Measurements from ENCODE around the gene UQCRH.
"Not testable (repeated sequence)": the region's sequence is repeated elsewhere in the genome, so short reads cannot be mapped to it uniquely, and the experiment has no call there.

The UQCRH gene

GRCh38 chr1:46333300-46334029 lies 30.0 kb downstream of the UQCRH start:
- DNase-seq (ENCODE audit: low read depth in 2 of 2), result no peak

GRCh38 chr1:46334030-46334384 lies 30.5 kb downstream of the UQCRH start:
- DNase-seq (ENCODE audit: low read depth in 2 of 2), result no peak

- DNase-seq (ENCODE audit: low read depth in 2 of 2), result no peak
Measured at GRCh38 chr1:46335081-46335480, 31.6 kb downstream of the UQCRH start.

GRCh38 chr1:46337409-46337808 lies 33.9 kb downstream of the UQCRH start:
- DNase-seq (ENCODE audit: low read depth in 2 of 2), result not testable (repeated sequence)

- peak; percentile 87 to 88 for DNase-seq (ENCODE audit: low read depth in 2 of 2)
Measured at GRCh38 chr1:46340404-46341221, 37.1 kb downstream of the UQCRH start, which contains the start of gene NSUN4. TSS of gene NSUN4 (plus strand) at chr1:46340807. CDS start at chr1:46340827, 20 bp downstream.

GRCh38 chr1:46341222-46342083 lies 38.0 kb downstream of the UQCRH start:
- DNase-seq (ENCODE audit: low read depth in 2 of 2), result no peak

- DNase-seq (ENCODE audit: low read depth in 2 of 2), result no peak
Measured at GRCh38 chr1:46342084-46342656, 38.7 kb downstream of the UQCRH start.

- DNase-seq (ENCODE audit: low read depth in 2 of 2), result no peak
Measured at GRCh38 chr1:46342677-46343350, 39.3 kb downstream of the UQCRH start.

- DNase-seq (ENCODE audit: low read depth in 2 of 2), result no peak
Measured at GRCh38 chr1:46343351-46343695, 39.8 kb downstream of the UQCRH start.

- no peak for DNase-seq (ENCODE audit: low read depth in 2 of 2)
Measured at GRCh38 chr1:46343705-46344104, 40.2 kb downstream of the UQCRH start.

GRCh38 chr1:46344481-46344880 lies 41.0 kb downstream of the UQCRH start:
- no peak for DNase-seq (ENCODE audit: low read depth in 2 of 2)

- no peak for DNase-seq (ENCODE audit: low read depth in 2 of 2)
Measured at GRCh38 chr1:46345281-46345680, 41.8 kb downstream of the UQCRH start.

GRCh38 chr1:46352363-46352762 lies 48.9 kb downstream of the UQCRH start:
- no peak for DNase-seq (ENCODE audit: low read depth in 2 of 2)

- DNase-seq (ENCODE audit: low read depth in 2 of 2), result not testable (repeated sequence)
Measured at GRCh38 chr1:46355920-46356319, 52.4 kb downstream of the UQCRH start.

- DNase-seq (ENCODE audit: low read depth in 2 of 2), result no peak
Measured at GRCh38 chr1:46362158-46362557, 58.7 kb downstream of the UQCRH start.

GRCh38 chr1:46363121-46363520 lies 59.6 kb downstream of the UQCRH start:
- no peak for DNase-seq (ENCODE audit: low read depth in 2 of 2)

- no peak for DNase-seq (ENCODE audit: low read depth in 2 of 2)
Measured at GRCh38 chr1:46364612-46365011, 61.1 kb downstream of the UQCRH start.

GRCh38 chr1:46365796-46366195 lies 62.3 kb downstream of the UQCRH start:
- DNase-seq (ENCODE audit: low read depth in 2 of 2), result not testable (repeated sequence)

All from fibroblast of skin of left quadriceps (primary cell).